Suppressor macrophage (primary cell): Measurements from ENCODE around the gene ZNF611.
"Not testable (repeated sequence)": the region's sequence is repeated elsewhere in the genome, so short reads cannot be mapped to it uniquely, and the experiment has no call there.

ENCODE experiments used
- DNase-seq, 4 experiments: peaks; one replicate each; pipeline ENCODE4 v3.0.0-alpha.2; 2020 to 2022
- total RNA-seq, 17 experiments: gene quantifications; one replicate each; lab custom pipeline; 2026; ENCODE audit warnings: mixed read lengths in 6 of 17, inconsistent platforms in 3 of 17; lab: John Stamatoyannopoulos, UW

The ZNF611 gene
- 11.1 to 33.8 (median 19.8) reads per million in 17 experiments for total RNA-seq

DNA sequence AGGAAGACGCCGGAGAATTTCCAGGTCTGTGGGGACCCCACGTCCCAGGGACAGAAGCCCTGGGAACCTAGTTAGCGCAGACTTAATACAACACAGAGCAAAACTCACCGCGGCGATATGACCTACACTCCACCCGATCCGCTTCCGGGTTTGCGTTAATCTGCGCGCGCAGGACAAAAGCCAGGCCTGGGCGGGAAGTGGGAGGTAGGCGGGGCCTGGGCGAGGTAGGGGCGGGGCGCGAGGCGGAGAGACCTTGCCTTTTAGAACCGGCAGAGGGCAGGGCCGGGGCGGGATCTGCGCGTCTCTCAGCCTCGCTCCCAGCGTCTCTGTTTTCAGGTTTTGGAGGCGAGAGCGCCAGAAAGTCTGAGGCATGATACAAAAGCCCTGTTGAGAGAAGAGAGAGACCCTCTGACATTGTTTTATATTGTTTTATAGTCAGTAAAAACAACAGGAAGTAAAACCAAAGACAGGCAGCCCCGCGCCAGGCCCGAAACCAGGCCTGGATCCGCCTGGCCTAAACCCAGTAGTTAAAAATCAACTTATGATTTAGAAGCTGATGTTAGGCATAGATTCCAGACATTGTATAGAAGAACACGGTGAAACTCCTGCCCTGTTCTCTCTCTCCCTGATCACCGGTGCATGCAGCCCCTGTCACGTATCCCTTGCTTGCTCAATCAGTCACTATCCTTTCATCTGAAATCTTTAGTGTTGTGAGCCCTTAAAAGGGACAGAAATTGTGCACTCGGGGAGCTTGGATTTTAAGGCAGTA, at the start of gene ZNF611:
Gene ZNF611, minus strand, starts transcription at position 152 of the 769 bp plus-strand sequence. CDS start 19,150 bp downstream, outside the sequence.
- DNase-seq, result peak; percentile 96 to 99 (median 98)

DNA sequence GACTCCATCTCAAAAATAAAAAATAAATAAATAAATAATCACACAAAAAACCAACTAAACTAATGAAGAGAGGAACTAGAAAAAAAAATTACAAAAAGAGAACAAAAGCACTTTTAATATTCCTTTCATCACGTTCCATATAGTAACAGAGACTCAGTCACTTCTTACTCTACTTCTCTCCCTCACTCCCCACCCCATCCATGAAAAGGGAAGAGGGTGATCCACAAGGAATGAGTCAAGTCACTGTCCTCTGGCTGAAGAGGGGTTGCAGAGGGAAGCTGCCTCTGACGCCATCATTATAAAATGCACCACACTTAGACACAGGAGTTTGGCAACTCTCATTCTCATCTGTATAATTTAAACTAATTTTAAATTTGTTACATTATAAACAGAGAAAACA, 48.0 kb upstream of the ZNF611 start:
- DNase-seq, result not testable (repeated sequence)

DNA sequence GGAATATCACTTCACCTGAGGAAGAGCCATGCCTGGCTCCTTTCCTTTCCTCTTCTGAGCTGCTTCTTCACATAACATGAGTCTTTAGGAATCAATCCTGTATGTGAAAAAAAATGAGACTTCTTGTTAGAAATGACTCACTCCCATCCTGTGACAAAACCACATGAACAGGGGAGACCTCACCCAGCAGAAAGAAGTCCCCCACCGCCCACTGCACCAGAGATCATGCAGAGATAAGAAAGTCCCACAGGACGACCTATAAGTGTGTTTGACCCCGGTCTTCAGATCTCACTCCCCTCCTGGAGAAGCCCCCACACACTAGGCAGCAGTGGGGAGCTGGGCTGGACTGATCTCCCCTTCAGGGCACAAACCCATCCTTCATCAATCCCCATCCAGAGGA, 44.0 kb upstream of the ZNF611 start:
- DNase-seq, result peak in 1 of 4 experiments; percentile 2

DNA sequence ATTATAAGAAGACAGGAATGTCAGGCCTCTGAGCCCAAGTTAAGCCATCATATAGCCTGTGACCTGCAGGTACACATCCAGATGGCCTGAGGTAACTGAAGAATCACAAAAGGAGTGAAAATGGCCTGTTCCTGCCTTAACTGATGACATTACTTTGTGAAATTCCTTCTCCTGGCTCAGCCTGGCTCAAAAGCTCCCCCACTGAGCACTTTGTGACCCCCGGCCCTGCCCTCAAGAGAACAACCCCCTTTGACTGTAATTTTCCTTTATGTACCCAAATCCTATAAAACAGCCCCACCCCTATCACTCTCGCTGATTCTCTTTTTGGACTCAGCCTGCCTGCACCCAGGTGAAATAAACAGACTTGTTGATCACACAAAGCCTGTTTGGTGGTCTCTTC, 21.6 kb upstream of the ZNF611 start:
- DNase-seq, result not testable (repeated sequence)

DNA sequence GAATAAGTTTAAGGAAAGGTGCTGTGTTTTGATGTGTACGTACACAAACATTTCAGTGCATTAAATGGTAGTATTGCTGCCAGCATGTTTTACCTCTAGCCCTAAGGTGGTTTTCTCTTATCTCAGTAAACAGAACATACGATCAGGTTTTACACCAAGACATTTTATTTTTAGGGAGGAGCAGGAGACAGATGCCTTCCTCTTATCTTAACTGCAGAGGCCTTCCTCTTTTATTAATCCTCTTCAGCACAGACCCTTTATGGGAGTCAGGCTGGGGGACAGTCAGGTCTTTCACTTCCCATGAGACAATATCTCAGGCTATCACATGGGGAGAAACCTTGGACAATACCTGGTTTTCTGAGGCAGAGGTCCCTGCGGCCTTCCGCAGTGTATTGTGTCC, 14.9 kb upstream of the ZNF611 start:
- no peak for DNase-seq

DNA sequence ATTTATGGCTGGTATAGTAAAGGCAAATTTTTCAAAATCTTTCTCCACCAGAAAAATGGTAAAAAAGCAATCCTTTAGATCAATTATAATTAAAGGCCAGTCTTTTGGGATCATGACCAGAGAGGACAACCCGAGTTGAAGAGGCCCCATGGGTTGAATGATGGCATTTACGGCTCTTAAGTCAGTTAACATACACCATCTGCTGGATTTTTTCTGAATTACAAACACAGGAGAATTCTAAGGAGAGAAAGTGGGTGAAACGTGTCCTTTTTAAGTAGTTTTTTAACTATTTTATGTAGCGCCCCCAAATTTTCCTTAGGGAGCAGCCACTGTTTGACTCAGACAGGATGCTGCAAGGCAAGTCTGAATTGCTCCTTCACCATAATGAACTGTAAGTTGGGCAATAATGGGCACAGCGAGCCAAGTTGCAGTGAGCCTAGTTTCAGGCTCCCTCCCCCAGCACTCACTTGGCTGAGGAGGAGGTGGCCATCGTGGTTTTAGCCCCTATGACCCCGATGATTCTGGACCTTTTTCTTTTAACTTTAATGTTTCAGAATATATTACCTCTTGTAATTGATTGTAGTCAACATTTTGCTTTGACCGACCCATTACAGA, 13.6 kb upstream of the ZNF611 start:
- peak; percentile 31 to 75 (median 52) for DNase-seq

DNA sequence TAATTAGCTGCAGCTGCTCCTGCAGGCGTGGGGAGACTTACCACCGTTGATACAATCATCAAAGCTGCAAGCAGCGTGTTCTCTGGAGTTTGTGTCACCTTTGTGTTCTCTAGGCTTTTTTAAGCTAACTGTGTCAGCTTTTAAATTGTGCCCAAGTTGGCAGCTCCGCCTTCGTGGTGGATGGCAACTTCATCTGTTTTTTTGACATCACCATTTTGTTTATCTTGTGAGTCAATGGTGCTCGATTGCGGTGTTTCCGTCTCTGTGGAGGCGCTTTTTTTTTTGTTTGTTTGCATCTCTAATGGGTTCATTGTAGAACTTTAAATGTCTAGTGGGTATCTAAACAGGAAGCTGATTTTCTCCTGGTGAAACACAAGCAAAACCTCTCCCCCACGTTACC, 11.1 kb upstream of the ZNF611 start:
- DNase-seq, result not testable (repeated sequence)

DNA sequence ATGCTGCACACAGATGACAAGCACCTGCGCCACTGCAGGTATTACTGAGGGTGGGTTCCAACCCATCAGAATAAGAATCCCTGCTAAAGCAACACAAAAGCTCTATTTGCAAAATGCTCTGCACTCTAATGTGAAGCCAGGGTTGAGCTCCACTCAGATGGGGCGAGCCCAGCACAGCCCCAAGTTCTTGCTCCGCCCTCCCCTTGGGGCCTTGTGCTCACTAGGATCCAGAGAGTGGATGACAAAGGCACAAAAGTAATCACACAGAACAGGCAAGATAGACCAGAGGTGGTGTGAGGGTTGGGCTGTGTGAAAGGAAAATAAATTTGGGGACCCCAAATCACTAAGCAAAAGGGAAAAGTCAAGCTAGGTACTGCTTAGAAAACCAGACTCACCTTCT, 8.2 kb upstream of the ZNF611 start:
- no peak for DNase-seq

DNA sequence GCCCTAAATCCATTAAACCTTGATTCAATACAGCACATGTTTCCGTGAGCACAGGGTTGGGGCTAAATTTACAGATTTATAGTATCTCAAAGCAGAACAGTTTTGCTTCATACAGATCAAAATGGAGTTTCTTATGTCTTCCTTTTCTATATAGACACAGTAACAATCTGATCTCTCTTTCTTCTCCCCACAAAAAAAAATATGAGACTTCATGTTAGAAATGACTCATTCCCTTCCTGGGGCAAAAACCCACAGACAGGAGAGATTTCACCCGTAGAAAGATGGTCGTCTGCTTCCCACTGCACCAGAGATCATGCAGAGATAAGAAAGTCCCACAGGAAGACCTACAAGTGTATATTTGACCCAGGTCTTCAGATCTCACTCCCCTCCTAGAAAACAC, 7.7 kb upstream of the ZNF611 start:
- no peak for DNase-seq

DNA sequence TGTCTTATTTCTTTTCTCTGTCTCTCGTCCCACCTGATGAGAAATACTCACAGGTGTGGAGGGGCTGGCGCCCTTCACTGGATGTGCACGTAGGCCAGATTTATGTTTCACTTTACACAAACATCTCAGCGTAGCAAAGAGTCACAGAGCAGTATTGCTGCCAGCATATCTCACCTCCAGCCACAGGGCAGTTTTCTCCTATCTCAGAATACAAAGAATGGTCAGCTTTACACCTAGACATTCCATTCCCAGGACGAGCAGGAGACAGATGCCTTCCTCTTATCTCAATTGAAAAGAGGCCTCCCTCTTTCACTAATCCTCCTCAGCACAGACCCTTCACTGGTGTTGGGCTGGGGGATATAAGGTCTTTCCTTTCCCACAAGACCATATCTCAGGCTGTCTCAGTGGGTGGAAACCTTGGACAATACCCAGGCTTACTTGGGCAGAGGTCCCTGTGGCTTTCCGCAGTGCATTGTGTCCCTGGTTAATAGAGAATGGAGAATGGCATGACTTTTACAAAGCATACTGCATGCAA, 7.2 kb upstream of the ZNF611 start:
- no peak for DNase-seq

DNA sequence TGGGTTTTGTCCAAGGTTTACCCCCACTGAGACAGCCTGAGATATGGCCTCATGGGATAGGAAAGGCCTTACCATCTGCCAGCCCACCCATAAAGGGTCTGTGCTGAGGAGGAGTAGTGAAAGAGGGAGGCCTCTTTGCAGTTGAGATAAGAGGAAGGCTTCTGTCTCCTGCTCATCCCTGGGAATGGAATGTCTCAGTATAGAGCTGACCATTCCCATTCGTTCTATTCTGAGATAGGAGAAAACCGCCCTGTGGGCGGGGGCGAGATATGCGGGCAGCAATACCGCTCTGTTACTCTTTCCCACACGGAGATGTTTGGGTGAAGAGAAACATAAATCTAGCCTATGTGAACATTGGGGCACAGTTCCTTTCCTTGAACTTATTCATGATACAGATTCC, 6.5 kb upstream of the ZNF611 start:
- not testable (repeated sequence) for DNase-seq

DNA sequence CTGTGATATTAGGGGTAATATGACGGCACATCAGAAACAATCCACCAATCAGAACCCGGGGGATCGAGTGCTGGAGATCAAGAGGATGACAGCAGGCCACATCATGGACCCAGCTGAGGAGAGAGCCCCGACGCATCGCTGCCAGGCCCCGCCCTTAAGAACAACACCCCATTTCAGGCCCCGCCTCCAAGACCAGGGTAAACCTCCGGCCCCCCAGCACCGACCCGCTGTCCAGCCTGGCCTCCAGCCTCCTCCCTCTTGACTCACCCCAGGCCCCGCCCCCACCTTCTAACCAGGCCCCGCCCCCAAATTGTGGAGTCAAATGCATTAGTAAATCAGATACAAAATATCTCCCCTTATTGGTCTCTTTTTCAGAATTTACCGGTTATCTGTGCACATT, 4.7 kb upstream of the ZNF611 start:
- DNase-seq, result no peak

DNA sequence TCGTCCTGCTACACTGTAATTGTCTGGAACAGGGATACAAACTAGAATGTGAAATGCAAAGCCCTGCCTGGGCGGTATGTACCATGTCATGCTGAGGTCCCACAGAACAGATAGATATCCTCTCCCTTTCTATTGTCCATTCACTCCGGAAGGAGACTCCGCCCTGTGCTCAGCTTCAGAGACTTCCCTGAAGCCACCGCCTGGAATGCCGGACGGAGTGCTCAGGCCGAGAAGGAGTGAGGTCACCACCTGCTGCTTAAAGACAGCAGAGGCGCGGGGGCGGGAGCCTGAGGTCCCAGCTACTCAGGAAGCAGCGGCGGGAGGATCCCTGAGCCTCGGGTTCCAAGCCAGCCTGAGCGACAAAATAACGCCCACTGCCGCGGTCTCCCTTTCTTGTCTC, 890 bp upstream of the ZNF611 start:
- DNase-seq, result no peak

DNA sequence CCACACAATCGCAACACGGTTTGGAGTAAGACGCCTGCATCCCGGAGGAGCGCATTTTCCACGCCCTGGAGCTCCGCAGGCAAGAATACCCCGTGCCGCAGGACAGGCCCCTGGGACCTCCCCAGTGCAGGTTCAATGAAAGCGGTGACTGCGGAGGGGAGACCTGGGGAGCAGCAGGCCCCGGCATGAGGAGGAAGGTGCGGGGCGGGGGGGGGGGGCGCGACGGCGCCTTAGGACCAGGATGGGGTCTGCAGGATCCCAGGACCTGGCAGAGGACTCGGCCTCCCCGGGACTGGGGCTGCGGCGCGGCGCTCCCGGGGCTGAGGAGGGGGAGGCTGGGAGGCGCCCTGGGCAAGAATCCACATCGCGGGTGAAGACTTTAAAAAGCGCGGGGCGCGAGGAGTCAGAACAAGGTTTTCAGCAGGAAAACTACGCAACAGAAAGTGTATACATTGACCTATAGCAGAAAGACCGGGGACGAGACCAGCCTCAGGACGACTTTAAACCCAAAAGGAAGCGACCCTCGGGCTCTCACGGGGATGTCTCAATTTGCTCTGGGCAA, 432 bp downstream of the ZNF611 start:
- DNase-seq, result peak in 3 of 4 experiments; percentile 2 to 19 (median 2)

DNA sequence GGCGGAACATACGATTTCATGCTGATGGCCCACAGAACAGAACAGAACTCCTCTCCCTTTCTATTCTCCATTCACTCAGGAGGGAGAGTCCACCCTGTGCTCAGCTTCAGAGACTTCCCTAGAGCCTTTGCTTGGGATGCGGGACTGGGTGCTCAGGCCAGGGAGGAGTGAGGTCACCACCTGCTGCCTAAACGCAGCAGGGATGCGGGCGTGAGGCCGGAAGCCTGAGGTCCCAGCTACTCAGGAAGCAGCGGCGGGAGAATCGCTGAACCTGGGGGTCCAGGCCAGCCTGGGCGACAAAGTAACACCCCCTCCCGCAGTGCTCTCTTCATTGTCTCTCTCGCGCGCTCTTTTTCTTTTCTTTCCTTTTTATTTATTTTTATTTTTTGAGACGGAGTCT, 8.8 kb downstream of the ZNF611 start:
- DNase-seq, result not testable (repeated sequence)

DNA sequence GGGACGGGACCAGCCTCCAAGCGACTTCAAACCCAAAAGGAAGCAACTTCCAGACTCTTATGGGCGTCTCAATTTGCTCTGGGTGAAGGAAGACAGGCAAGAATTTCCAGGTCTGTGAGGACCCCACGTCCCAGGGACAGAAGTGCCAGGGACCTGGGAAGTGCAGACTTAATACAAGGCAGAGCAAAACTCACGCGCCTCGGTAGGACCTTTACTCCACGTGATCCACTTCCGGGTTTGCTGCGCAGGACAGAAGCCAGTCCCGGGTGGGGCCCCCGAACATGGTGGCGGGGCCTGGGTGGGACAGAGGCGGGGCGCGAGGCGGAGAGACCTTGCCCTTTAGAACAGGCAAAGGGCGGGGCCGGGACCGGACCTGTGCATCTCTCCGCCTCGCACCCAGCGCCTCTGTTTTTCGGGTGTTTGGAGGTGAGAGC, 9.3 kb downstream of the ZNF611 start:
- no peak for DNase-seq

DNA sequence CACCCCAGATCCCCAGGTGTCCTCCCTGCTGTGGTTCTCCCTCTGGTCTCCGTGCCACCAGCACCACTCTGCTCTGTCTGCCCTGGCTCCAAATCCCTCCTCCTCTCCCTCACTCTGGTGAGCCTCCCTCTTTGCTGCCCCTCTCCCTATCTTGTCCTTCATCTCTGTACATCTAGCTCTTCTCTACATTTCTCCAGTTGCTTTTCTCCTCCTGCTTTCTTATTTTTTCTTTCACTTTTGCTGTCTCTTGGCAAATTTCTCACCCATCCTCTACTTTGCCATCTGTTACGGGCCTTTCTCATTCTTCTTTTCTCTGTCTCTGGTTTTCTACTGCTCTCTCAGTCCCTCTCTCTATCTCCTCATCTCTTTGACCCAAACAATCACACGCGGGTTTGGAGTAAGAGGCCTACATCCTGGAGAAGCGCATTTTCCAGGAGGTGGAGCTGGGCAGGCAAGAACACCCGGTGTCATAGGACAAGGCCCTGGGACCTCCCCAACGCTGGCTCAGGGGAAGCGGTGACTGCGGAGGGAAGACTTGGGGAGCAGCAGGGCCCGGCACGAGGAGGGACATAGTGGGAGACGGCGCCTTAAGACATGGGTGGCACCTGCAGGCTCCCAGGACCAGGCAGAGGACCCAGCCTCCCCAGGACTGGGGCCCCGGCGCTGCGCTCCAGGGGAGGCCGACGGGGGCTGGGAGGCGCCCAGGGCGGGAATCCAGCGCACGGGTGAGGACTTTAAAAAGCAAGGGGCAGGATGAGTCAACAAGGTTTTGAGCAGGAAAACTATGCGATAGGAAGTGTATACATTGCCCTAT, 9.9 kb downstream of the ZNF611 start:
- no peak for DNase-seq

DNA sequence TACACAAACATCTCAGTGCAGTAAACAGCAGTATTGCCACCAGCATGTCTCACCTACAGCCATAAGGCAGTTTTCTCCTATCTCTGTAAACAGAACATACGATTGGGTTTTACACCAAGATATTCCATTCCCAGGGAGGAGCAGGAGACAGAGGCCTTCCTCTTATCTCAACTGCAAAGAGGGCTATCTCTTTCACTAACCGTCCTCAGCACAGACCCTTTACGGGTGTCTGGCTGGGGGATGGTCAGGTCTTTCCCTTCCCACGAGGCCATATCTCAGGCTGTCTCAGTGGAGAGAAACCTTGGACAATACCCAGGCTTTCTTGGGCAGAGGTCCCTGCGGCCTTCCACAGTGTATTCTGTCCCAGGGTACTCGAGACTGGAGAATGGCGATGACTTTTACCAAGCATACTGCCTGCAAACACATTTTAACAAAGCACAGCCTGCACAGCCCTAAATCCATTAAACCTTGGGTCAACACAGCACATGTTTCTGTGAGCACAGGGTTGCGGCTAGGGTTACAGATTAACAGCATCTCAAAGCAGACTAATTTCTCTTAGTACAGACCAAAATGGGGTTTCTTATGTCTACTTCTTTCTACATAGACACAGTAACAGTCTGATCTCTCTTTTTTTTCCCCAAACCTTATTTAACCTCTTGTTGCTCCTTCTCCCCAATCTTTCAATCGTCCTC, 10.8 kb downstream of the ZNF611 start:
- not testable (repeated sequence) for DNase-seq

DNA sequence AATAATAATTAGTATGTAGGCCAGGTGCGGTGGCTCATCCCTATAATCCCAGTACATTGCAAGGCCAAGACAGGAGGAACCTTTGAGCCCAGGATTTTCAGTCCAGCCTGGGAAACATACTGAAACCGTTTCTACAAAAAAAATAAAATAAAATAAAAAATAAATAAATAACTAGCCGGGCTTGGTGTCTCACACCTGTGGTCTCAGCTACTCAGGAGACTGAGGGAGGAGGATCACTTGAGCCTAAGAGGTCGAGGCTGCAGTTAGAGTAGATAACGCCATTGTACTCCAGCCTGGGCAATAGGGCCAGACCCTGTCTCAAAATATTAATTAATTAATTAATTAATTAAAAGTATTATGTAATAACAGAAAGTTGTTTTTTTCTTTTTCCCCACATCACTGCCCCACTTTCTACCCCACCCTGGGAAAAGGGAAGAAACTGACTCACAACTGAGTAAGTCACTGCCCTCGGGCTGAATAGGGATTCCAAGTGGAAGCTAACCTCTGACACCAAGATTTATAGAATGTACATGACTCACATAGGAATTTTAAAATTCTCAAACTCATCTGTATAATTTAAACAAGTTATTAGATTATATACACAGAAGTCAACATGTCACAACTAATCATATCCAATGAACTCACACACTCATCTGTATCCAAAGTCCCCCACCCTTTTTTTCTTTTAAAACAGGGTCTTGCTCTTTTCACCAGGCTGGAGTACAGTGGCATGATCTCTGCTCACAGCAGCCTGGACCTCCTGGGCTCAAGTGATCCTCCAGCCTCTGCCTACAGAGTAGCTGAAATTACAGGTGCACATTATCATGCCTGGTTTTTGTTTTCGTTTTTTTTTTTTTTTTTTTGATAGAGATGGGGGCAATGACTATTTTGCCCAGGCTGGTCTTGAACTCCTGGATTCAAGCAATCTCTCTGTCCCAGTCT, 12.5 kb downstream of the ZNF611 start:
- no peak for DNase-seq

DNA sequence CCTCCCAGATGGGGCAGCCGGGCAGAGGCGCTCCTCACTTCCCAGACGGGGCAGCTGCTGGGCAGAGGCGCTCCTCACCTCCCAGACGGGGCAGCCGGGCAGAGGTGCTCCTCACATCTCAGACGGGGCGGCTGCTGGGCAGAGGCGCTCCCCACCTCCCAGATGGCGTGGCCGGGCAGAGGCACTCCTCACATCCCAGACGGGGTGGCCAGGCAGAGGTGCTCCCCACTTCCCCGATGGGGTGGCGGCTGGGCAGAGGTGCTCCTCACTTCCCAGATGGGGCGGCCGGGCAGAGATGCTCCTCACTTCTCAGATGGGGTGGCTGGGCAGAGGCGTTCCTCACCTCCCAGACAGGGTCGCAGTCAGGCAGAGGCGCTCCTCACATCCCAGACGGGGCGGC, 14.3 kb downstream of the ZNF611 start:
- not testable (repeated sequence) for DNase-seq

DNA sequence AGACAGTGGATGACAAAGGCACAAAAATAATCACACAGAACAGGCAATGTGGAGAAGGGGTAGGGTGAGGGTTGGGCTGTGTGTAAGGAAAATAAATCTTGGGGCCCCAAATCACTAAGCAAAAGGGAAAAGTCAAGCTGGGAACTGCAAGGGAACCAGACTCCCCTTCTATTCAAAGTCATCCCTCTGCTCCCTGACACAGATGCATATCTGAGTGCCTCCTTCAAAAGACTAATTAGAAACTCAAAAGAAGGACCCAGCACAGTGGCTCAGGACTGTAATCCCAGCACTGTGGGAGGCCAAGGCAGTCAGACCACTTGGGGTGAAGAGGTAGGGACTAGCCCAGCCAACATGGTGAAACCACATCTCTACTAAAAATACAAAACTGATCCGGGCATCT, 18.3 kb downstream of the ZNF611 start:
- DNase-seq, result no peak
